Mesothelial cell of epicardium (in vitro differentiated cells): Measurements from ENCODE around the gene FANCE. TPM values are rescaled to one million over a fixed set of nuclear protein-coding genes. Genes with fewer than 3 reads are reported as not detected.

ENCODE experiments used
- DNase-seq, 2 experiments: peaks; one replicate each; pipeline ENCODE4 v3.0.0; 2021; ENCODE audit warnings: low spot score in 2 of 2; ENCODE audit not compliant: unreplicated experiment in 2 of 2
- H3K27ac Mint-ChIP-seq: 2 replicates; pipeline ENCODE4 v1.8.0; 2021; ENCODE audit warnings: mixed read lengths
- H3K27me3 Mint-ChIP-seq: 2 replicates; pipeline ENCODE4 v1.8.0; 2021; ENCODE audit warnings: low read depth, mixed read lengths
- H3K36me3 Mint-ChIP-seq: 2 replicates; pipeline ENCODE4 v1.8.0; 2021; ENCODE audit warnings: mixed read lengths
- H3K4me1 Mint-ChIP-seq: 2 replicates; pipeline ENCODE4 v1.8.0; 2021; ENCODE audit warnings: mixed read lengths
- H3K4me3 Mint-ChIP-seq: 2 replicates; pipeline ENCODE4 v1.8.0; 2021; ENCODE audit warnings: mild to moderate bottlenecking, moderate library complexity, mixed read lengths
- H3K9me3 Mint-ChIP-seq: 2 replicates; pipeline ENCODE4 v1.8.0; 2021; ENCODE audit warnings: mixed read lengths
- total RNA-seq: library from RNA; stranded (reverse); gene quantifications from 3 replicates; pipeline ENCODE4 v1.2.1, GENCODE V29; 2021
- TF ChIP-seq, protein P1 (sequence below): fragments of 200-600 bp; sonication (generic); IDR thresholded peaks from one replicate; pipeline ENCODE4 v1.5.0; 2021; ENCODE audit warnings: antibody characterized with exemption; ENCODE audit not compliant: unreplicated experiment

Gene FANCE
- total RNA-seq, 1 donor from 2014 or later, result 8.0 TPM

DNA sequence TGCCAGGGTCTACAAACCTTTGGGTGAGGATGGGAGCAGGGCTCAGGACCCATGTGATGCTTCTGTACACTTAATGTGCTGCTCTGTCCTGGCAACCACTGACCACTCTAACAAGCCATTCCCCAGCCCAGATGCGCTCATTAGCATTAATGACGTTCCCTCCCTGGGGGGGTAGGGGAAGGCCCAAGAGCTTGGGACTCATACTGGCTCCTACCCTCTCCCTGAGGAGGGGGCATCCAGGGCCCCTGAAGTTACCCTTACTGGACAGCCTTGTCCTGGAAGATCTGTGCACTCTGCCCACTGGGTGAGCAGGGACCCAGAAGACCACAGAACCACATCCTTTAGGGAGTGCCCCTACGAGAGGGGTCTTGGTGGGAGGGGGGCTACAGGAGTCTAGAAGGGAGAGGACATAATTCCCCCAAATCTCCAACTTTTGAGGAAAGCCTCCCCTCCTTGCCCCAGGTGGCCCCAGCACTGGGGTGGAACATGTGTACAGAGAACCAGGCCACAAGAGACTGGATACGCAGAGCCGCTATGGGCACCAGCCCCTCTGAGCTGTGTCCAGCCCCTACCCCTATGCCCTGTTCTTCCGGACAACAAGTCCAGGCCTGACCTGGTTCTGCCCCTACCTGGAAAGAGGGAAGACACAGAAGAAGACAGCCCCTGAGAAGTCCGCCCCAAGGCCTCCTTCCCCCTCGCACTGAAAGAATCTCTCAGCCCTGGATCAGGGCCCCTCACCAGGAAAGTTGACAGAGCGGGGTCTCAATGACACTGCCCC is 43.3 kb downstream of the FANCE start:
- Mint-ChIP-seq H3K9me3 (no peaks in the 10 kb centered on the region), H3K36me3 (no peaks in the 10 kb centered on the region), H3K27ac (peak overlapping the region; percentile 98), H3K27me3 (no peaks in the 10 kb centered on the region), H3K4me1 (peaks cover 75% of the 10 kb centered on the region), H3K4me3 (peak overlapping the region; percentile 85)
- TF ChIP-seq, protein P1, sequence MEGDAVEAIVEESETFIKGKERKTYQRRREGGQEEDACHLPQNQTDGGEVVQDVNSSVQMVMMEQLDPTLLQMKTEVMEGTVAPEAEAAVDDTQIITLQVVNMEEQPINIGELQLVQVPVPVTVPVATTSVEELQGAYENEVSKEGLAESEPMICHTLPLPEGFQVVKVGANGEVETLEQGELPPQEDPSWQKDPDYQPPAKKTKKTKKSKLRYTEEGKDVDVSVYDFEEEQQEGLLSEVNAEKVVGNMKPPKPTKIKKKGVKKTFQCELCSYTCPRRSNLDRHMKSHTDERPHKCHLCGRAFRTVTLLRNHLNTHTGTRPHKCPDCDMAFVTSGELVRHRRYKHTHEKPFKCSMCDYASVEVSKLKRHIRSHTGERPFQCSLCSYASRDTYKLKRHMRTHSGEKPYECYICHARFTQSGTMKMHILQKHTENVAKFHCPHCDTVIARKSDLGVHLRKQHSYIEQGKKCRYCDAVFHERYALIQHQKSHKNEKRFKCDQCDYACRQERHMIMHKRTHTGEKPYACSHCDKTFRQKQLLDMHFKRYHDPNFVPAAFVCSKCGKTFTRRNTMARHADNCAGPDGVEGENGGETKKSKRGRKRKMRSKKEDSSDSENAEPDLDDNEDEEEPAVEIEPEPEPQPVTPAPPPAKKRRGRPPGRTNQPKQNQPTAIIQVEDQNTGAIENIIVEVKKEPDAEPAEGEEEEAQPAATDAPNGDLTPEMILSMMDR, result no peak
- no peak for DNase-seq

- peak overlapping the region; percentile 98 for H3K27ac Mint-ChIP-seq
- H3K4me1 Mint-ChIP-seq, result peaks cover 75% of the 10 kb centered on the region
- H3K4me3 Mint-ChIP-seq, result peak overlapping the region; percentile 85
- H3K36me3 Mint-ChIP-seq, result no peaks in the 10 kb centered on the region
- H3K9me3 Mint-ChIP-seq, result no peaks in the 10 kb centered on the region
- TF ChIP-seq, protein P1, result no peak
- H3K27me3 Mint-ChIP-seq, result no peaks in the 10 kb centered on the region
- DNase-seq, result peak in 1 of 2 experiments; percentile 65
Measured at GRCh38 chr6:35496036-35496840, 44.1 kb downstream of the FANCE start.

- peak within 1 kb of the TSS; percentile 85 for H3K4me3 Mint-ChIP-seq
- peaks cover 70% of the 10 kb centered on the region for H3K4me1 Mint-ChIP-seq
Measured at GRCh38 chr6:35496841-35497570, 44.9 kb downstream of the FANCE start, which contains the start of gene TEAD3. Gene TEAD3, minus strand, starts transcription at chr6:35497079.

GRCh38 chr6:35497571-35498421 is 45.7 kb downstream of the FANCE start:
- peak overlapping the region; percentile 77 for H3K4me3 Mint-ChIP-seq
- TF ChIP-seq, protein P1, result no peak
- no peaks in the 10 kb centered on the region for H3K36me3 Mint-ChIP-seq
- H3K27ac Mint-ChIP-seq, result peak overlapping the region; percentile 98
- no peaks in the 10 kb centered on the region for H3K9me3 Mint-ChIP-seq
- peak in 1 of 2 experiments; percentile 82 for DNase-seq
- peaks cover 62% of the 10 kb centered on the region for H3K4me1 Mint-ChIP-seq
- no peaks in the 10 kb centered on the region for H3K27me3 Mint-ChIP-seq

More at GRCh38 chr6:35496841-35497570, 44.9 kb downstream of the FANCE start, which contains the start of gene TEAD3:
- Mint-ChIP-seq H3K36me3 (no peaks in the 10 kb centered on the region), H3K27ac (peak within 1 kb of the TSS; percentile 98), H3K27me3 (no peaks in the 10 kb centered on the region), H3K9me3 (no peaks in the 10 kb centered on the region)
- TF ChIP-seq, protein P1, result no peak
- peak; percentile 84 to 85 for DNase-seq
